HUDEP-2 (cell line): Measurements from ENCODE around the gene BLOC1S1.

Experiments used
- DNase-seq, 76 experiments: peaks; one replicate each; lab custom pipeline; 2025; ENCODE audit not compliant: unreplicated experiment in 76 of 76; lab: John Stamatoyannopoulos, UW

BLOC1S1 gene

GRCh38 chr12:55724226-55724939 is 8.5 kb downstream of the BLOC1S1 start:
- DNase-seq = peak in 66 of 76 experiments; percentile 8 to 76 (median 56)

GRCh38 chr12:55724940-55725309 is 9.1 kb downstream of the BLOC1S1 start:
- DNase-seq = no peak

GRCh38 chr12:55725556-55725955 is 9.7 kb downstream of the BLOC1S1 start:
- no peak for DNase-seq

- no peak for DNase-seq
These were observed 11.1 kb downstream of the BLOC1S1 start for GRCh38 chr12:55726971-55727370.

- peak in 57 of 76 experiments; percentile 6 to 73 (median 48) for DNase-seq
These were observed 11.9 kb downstream of the BLOC1S1 start for GRCh38 chr12:55727643-55728185.

GRCh38 chr12:55728186-55728938 is 12.5 kb downstream of the BLOC1S1 start:
- peak in 10 of 76 experiments; percentile 17 to 65 (median 42) for DNase-seq

- DNase-seq = peak in 75 of 76 experiments; percentile 10 to 87 (median 70)
These were observed 13.3 kb downstream of the BLOC1S1 start, which contains the start of gene CD63 for GRCh38 chr12:55728939-55729818. CD63 (minus strand) TSS chr12:55729009; CDS start chr12:55728341, 668 bp downstream.

- DNase-seq = peak in 15 of 76 experiments; percentile 10 to 38 (median 21)
These were observed 14.3 kb downstream of the BLOC1S1 start for GRCh38 chr12:55729819-55730818.

GRCh38 chr12:55732288-55732687 is 16.4 kb downstream of the BLOC1S1 start:
- no peak for DNase-seq

- DNase-seq = no peak
These were observed 17.2 kb downstream of the BLOC1S1 start for GRCh38 chr12:55733021-55733555.

GRCh38 chr12:55733858-55734257 is 18.0 kb downstream of the BLOC1S1 start:
- DNase-seq = peak in 2 of 76 experiments; percentile 3 to 15

- DNase-seq = no peak
These were observed 18.7 kb downstream of the BLOC1S1 start for GRCh38 chr12:55734595-55734994.

- DNase-seq = no peak
These were observed 20.2 kb downstream of the BLOC1S1 start for GRCh38 chr12:55736076-55736475.

GRCh38 chr12:55736780-55737580 is 21.1 kb downstream of the BLOC1S1 start:
- peak in 65 of 76 experiments; percentile 8 to 82 (median 54) for DNase-seq

GRCh38 chr12:55737581-55738122 is 21.8 kb downstream of the BLOC1S1 start:
- peak in 8 of 76 experiments; percentile 8 to 52 (median 32) for DNase-seq

GRCh38 chr12:55738123-55739024 is 22.5 kb downstream of the BLOC1S1 start:
- DNase-seq = peak in 75 of 76 experiments; percentile 32 to 91 (median 81)

GRCh38 chr12:55739025-55739378 is 23.2 kb downstream of the BLOC1S1 start:
- no peak for DNase-seq
